ENCODE results near the gene HYAL2. TPM values are rescaled to one million over a fixed set of nuclear protein-coding genes. Genes with fewer than 3 reads are reported as not detected.

HYAL2 gene
- total RNA-seq, result 100 to 1,000 TPM in 1 of 3 donors, 10 to 100 TPM in 2; 66.0 to 215 (median 96.0) TPM

GRCh38 chr3:50322386-50323091 lies at the start of gene HYAL2:
Gene HYAL2, minus strand, starts transcription at chr3:50322745. Its CDS starts 2,256 bp downstream, at chr3:50320489.
- DNase-seq (ENCODE audit: low spot score in 2 of 2), result no peak
- peak in 2 of 3 donors; percentile 53 to 77 for TF ChIP-seq POLR2AphosphoS5 (IDR thresholded peaks at IDR 0.05)
- no peak for TF ChIP-seq CTCF (IDR thresholded peaks at IDR 0.05)
- Histone ChIP-seq H3K4me1 (peaks cover 18 to 38% of the 10 kb centered on the region in 2 donors), H3K4me3 (peak within 1 kb of the TSS; percentile 54 to 85 (median 79)), H3K27ac (peak within 1 kb of the TSS; percentile 93 to 94), H3K36me3 (no peaks in the 10 kb centered on the region), H3K9me3 (no peaks in the 10 kb centered on the region), H3K27me3 (no peaks in the 10 kb centered on the region)
- intact Hi-C loops (cut with DNase I; ENCODE audit: low total_unique reads), result no loop called here

GRCh38 chr3:50371133-50371685 lies 48.7 kb upstream of the HYAL2 start:
- no peak for DNase-seq (ENCODE audit: low spot score in 2 of 2)
- Histone ChIP-seq H3K4me1 (no peaks in the 10 kb centered on the region), H3K27me3 (no peaks in the 10 kb centered on the region), H3K36me3 (no peaks in the 10 kb centered on the region), H3K4me3 (no peak overlapping the region), H3K9me3 (no peaks in the 10 kb centered on the region), H3K27ac (no peak overlapping the region)
- no peak for TF ChIP-seq CTCF (IDR thresholded peaks at IDR 0.05)
- no peak for TF ChIP-seq POLR2AphosphoS5 (IDR thresholded peaks at IDR 0.05)
- TF ChIP-seq POLR2A (IDR thresholded peaks at IDR 0.05), result no peak
- intact Hi-C loops (cut with DNase I; ENCODE audit: low total_unique reads), result no loop called here

GRCh38 chr3:50370594-50370993 lies 48.0 kb upstream of the HYAL2 start:
- intact Hi-C loops (cut with DNase I; ENCODE audit: low total_unique reads), result no loop called here
- Histone ChIP-seq H3K4me1 (no peaks in the 10 kb centered on the region), H3K27ac (no peak overlapping the region), H3K4me3 (no peak overlapping the region), H3K27me3 (no peaks in the 10 kb centered on the region), H3K9me3 (no peaks in the 10 kb centered on the region), H3K36me3 (no peaks in the 10 kb centered on the region)
- TF ChIP-seq POLR2AphosphoS5 (IDR thresholded peaks at IDR 0.05), result no peak
- TF ChIP-seq CTCF (IDR thresholded peaks at IDR 0.05), result no peak
- TF ChIP-seq POLR2A (IDR thresholded peaks at IDR 0.05), result no peak
- DNase-seq (ENCODE audit: low spot score in 2 of 2), result no peak

GRCh38 chr3:50369012-50369670 lies 46.6 kb upstream of the HYAL2 start:
- Histone ChIP-seq H3K27ac (no peak overlapping the region), H3K4me3 (no peak overlapping the region), H3K9me3 (no peaks in the 10 kb centered on the region), H3K36me3 (no peaks in the 10 kb centered on the region), H3K27me3 (no peaks in the 10 kb centered on the region), H3K4me1 (no peaks in the 10 kb centered on the region)
- DNase-seq (ENCODE audit: low spot score in 2 of 2), result no peak
- TF ChIP-seq POLR2AphosphoS5 (IDR thresholded peaks at IDR 0.05), result no peak
- TF ChIP-seq POLR2A (IDR thresholded peaks at IDR 0.05), result no peak
- TF ChIP-seq CTCF (IDR thresholded peaks at IDR 0.05), result no peak
- intact Hi-C loops (cut with DNase I; ENCODE audit: low total_unique reads), result no loop called here

- Histone ChIP-seq H3K9me3 (no peaks in the 10 kb centered on the region), H3K36me3 (no peaks in the 10 kb centered on the region), H3K4me3 (peak overlapping the region in 2 of 3 donors; percentile 65 to 94), H3K27ac (peak overlapping the region; percentile 70 to 78), H3K4me1 (no peaks in the 10 kb centered on the region), H3K27me3 (no peaks in the 10 kb centered on the region)
- DNase-seq (ENCODE audit: low spot score in 2 of 2), result no peak
- intact Hi-C loops (cut with DNase I; ENCODE audit: low total_unique reads), result no loop called here
- no peak for TF ChIP-seq POLR2AphosphoS5 (IDR thresholded peaks at IDR 0.05)
- no peak for TF ChIP-seq POLR2A (IDR thresholded peaks at IDR 0.05)
These were observed 43.3 kb upstream of the HYAL2 start for GRCh38 chr3:50365842-50366220.
